Endothelial cell of umbilical vein (primary cell): Measurements from ENCODE around the gene MIPEP. TPM values are rescaled to one million over a fixed set of nuclear protein-coding genes. Genes with fewer than 3 reads are reported as not detected.

Source experiments
- BruUV-seq: library from RNA; stranded (reverse); fragments of 400-500 nt; replicated peaks from 2 replicates; lab custom pipeline; 2021; lab: Mats Ljungman, UMichigan
- CTCF ChIA-PET: fragments of 300-600, 350-600 bp; sonication (Branson Sonifier 250); formaldehyde crosslinking; loops from one replicate; lab custom pipeline; 2021; ENCODE audit warnings: antibody characterized with exemption, inconsistent platforms; lab: Charles Lee
- POLR2A ChIA-PET: fragments of 300-600, 350-600 bp; sonication (Branson Sonifier 250); formaldehyde crosslinking; loops from one replicate; lab custom pipeline; 2021; ENCODE audit warnings: antibody characterized with exemption, inconsistent platforms; lab: Charles Lee
- DNase-seq: peaks from one replicate; pipeline ENCODE4 v3.0.0-alpha.2; 2011; ENCODE audit warnings: low read depth, low spot score
- FAIRE-seq: peaks from 2 replicates; lab custom pipeline; 2011; peaks lifted over from hg19 to GRCh38; lab: Jason Lieb, UNC
- H2AFZ ChIP-seq: 2 replicates; pipeline ENCODE4 v1.6.0; 2012; ENCODE audit warnings: low read depth, low read length, control low read depth, inconsistent platforms
- H3K27ac ChIP-seq: 2 replicates; pipeline ENCODE4 v1.5.1; 2011; ENCODE audit warnings: low read depth, mild to moderate bottlenecking, control low read depth, low read length, moderate library complexity; ENCODE audit not compliant: insufficient read depth
- H3K27me3 ChIP-seq, 2 experiments: 2 replicates each; pipeline versions ENCODE4 v1.6.0 to v1.6.1; 2011; ENCODE audit warnings: low read length in 2 of 2, mixed read lengths in 1 of 2; ENCODE audit not compliant: control insufficient read depth in 2 of 2, insufficient read depth in 2 of 2
- H3K36me3 ChIP-seq, 2 experiments: 2 replicates in 1 of 2; 3 replicates in 1 of 2; pipeline ENCODE4 v1.5.1; 2011; ENCODE audit warnings: low read length in 2 of 2, mild to moderate bottlenecking in 1 of 2, moderate library complexity in 1 of 2; ENCODE audit not compliant: control insufficient read depth in 2 of 2, insufficient read depth in 2 of 2; ENCODE audit errors: extremely low read depth in 1 of 2
- H3K4me1 ChIP-seq: 3 replicates; pipeline ENCODE4 v1.5.1; 2011; ENCODE audit warnings: mild to moderate bottlenecking, low read length; ENCODE audit not compliant: control insufficient read depth, insufficient read depth; ENCODE audit errors: extremely low read depth
- H3K4me2 ChIP-seq: 2 replicates; pipeline ENCODE4 v1.6.1; 2011; ENCODE audit warnings: low read length, control low read depth, mixed read lengths; ENCODE audit not compliant: insufficient read depth
- H3K4me3 ChIP-seq, 3 experiments: fragments of 200-600 bp in 1 of 3; sonication (generic), shearing (Covaris generic) in 1 of 3; replicated peaks in 1 of 3; 2 replicates each; pipeline ENCODE4 v1.5.1; 2011 to 2016; ENCODE audit warnings: control low read depth in 3 of 3, low read length in 3 of 3, mild to moderate bottlenecking in 2 of 3, inconsistent platforms in 1 of 3, low read depth in 1 of 3, moderate library complexity in 1 of 3; ENCODE audit not compliant: insufficient read depth in 1 of 3
- H3K79me2 ChIP-seq: 2 replicates; pipeline ENCODE4 v1.6.0; 2012; ENCODE audit warnings: low read length, inconsistent platforms; ENCODE audit not compliant: control insufficient read depth, insufficient read depth
- H3K9ac ChIP-seq: replicated peaks from 2 replicates; pipeline ENCODE3; 2011; ENCODE audit warnings: low read length, control low read depth; ENCODE audit not compliant: insufficient read depth; ENCODE audit errors: extremely low read depth
- H3K9me1 ChIP-seq: replicated peaks from 3 replicates; pipeline ENCODE4 v1.6.0; 2011; ENCODE audit warnings: mild to moderate bottlenecking, low read length; ENCODE audit not compliant: control insufficient read depth, insufficient read depth; ENCODE audit errors: extremely low read depth
- H3K9me3 ChIP-seq: replicated peaks from 2 replicates; pipeline ENCODE4 v1.5.1; 2012; ENCODE audit warnings: low read length, inconsistent platforms; ENCODE audit not compliant: control insufficient read depth, insufficient read depth
- H4K20me1 ChIP-seq: replicated peaks from 2 replicates; pipeline ENCODE3; 2011; ENCODE audit warnings: mild to moderate bottlenecking, low read length; ENCODE audit not compliant: control insufficient read depth, insufficient read depth; ENCODE audit errors: extremely low read depth
- CTCF ChIP-seq, 2 donors: IDR thresholded peaks; 1 replicate in 1 of 2; 2 replicates in 1 of 2; pipeline ENCODE4 v1.5.1; 2011; ENCODE audit warnings: low read length in 2 of 2, mild to moderate bottlenecking in 2 of 2, moderate library complexity in 2 of 2, control low read depth in 1 of 2, inconsistent platforms in 1 of 2, low read depth in 1 of 2; ENCODE audit not compliant: insufficient read depth in 1 of 2; ENCODE audit errors: extremely low read depth in 1 of 2
- EZH2 ChIP-seq: IDR thresholded peaks from 2 replicates; pipeline ENCODE4 v1.6.1; 2012; ENCODE audit warnings: borderline replicate concordance, low read depth, mild to moderate bottlenecking, moderate library complexity, low read length, inconsistent platforms; ENCODE audit not compliant: severe bottlenecking
- FOS ChIP-seq: IDR thresholded peaks from 2 replicates; pipeline ENCODE4 v1.6.1; 2011; ENCODE audit warnings: mild to moderate bottlenecking, low read length, moderate library complexity, borderline replicate concordance; ENCODE audit not compliant: insufficient read depth
- GATA2 ChIP-seq: IDR thresholded peaks from 2 replicates; pipeline ENCODE4 v1.7.0; 2011; ENCODE audit warnings: low read depth, mild to moderate bottlenecking, moderate library complexity, mixed read lengths, low read length; ENCODE audit not compliant: insufficient read length, insufficient read depth
- JUN ChIP-seq: IDR thresholded peaks from 2 replicates; pipeline ENCODE4 v1.6.1; 2011; ENCODE audit warnings: borderline replicate concordance, low read depth; ENCODE audit not compliant: insufficient read length, insufficient read depth
- MAX ChIP-seq: IDR thresholded peaks from 2 replicates; pipeline ENCODE4 v1.6.1; 2011; ENCODE audit not compliant: insufficient read depth, insufficient read length
- MYC ChIP-seq: IDR thresholded peaks from one replicate; pipeline ENCODE4 v1.6.1; 2011; ENCODE audit warnings: mild to moderate bottlenecking, low read depth, low read length
- POLR2A ChIP-seq: IDR thresholded peaks from 2 replicates; pipeline ENCODE4 v1.6.1; 2012; ENCODE audit warnings: low read depth, mild to moderate bottlenecking, control low read depth, low read length
- POLR2AphosphoS5 ChIP-seq: IDR thresholded peaks from 2 replicates; pipeline ENCODE4 v1.6.1; 2012; ENCODE audit warnings: low read depth, mild to moderate bottlenecking, control low read depth, low read length, moderate library complexity; ENCODE audit not compliant: insufficient read depth
- dilution Hi-C: fragments of 300-500 bp; cut with MboI; formaldehyde crosslinking; loops from one replicate; pipeline ENCODE4 v1.15.0; 2019; ENCODE audit warnings: low sequenced_read_pairs; ENCODE audit not compliant: extremely low pct_ligation_motif_present
- intact Hi-C: fragments of 100-400 bp; cut with micrococcal nuclease; formaldehyde crosslinking; loops from one replicate; pipeline ENCODE4 v1.10.0; 2022
- polyA plus RNA-seq, 4 experiments: library from polyadenylated mRNA; depleted of rRNA in 3 of 4; stranded (reverse) in 3 of 4; unstranded in 1 of 4; fragments of >200 nt; gene quantifications; 2 replicates each; pipeline versions ENCODE4 v1.2.1 to v1.2.3, GENCODE V29; 2011 to 2012; ENCODE audit warnings: missing spikeins in 1 of 4
- total RNA-seq: library from RNA; stranded (reverse); gene quantifications from 2 replicates; pipeline ENCODE4 v1.2.3, GENCODE V29; 2021

MIPEP gene
- total and polyA plus RNA-seq, 2 donors (not counting 3 experiments of a cell fraction or from before 2014, with no cell fraction given): 12.4 to 19.2 TPM

GRCh38 chr13:23866420-23867026, 22.7 kb downstream of the MIPEP start:
- Histone ChIP-seq H3K27me3 (no peaks in the 10 kb centered on the region), H3K9me3 (no peaks in the 10 kb centered on the region), H3K4me2 (no peak overlapping the region), H3K79me2 (no peaks in the 10 kb centered on the region), H3K4me1 (peaks cover 20% of the 10 kb centered on the region), H3K9ac (no peak overlapping the region), H3K36me3 (no peaks in the 10 kb centered on the region), H3K9me1 (no peaks in the 10 kb centered on the region), H3K4me3 (no peak overlapping the region), H4K20me1 (no peaks in the 10 kb centered on the region), H3K27ac (no peak overlapping the region), H2AFZ (peak overlapping the region; percentile 48)
- CTCF ChIA-PET: no interaction called here
- BruUV-seq: no TSS peak
- DNase-seq: no peak
- dilution Hi-C loops: no loop called here
- no peak for FAIRE-seq
- no peak for TF ChIP-seq POLR2AphosphoS5
- POLR2A ChIA-PET: no interaction called here
- intact Hi-C loops: no loop called here

- dilution Hi-C loops: no loop called here
- no peaks in the 10 kb centered on the region for H3K9me1 ChIP-seq
- no peaks in the 10 kb centered on the region for H3K79me2 ChIP-seq
- peaks cover 20% of the 10 kb centered on the region for H3K4me1 ChIP-seq
- H3K4me2 ChIP-seq: no peak overlapping the region
- H3K27me3 ChIP-seq: no peaks in the 10 kb centered on the region
- TF ChIP-seq GATA2 (no peak), CTCF (IDR thresholded peaks at IDR 0.05; ENCODE audit: extremely low read depth in 1 of 2, insufficient read depth in 1 of 2, low read depth in 1 of 2, low read length in 2 of 2) (no peak), POLR2AphosphoS5 (no peak), JUN (no peak), POLR2A (no peak), MYC (no peak), EZH2 (no peak), MAX (no peak), FOS (no peak)
- no TSS peak for BruUV-seq
- no peak overlapping the region for H2AFZ ChIP-seq
- FAIRE-seq: no peak
- CTCF ChIA-PET: no interaction called here
- no peaks in the 10 kb centered on the region for H3K9me3 ChIP-seq
- no peak overlapping the region for H3K27ac ChIP-seq
- POLR2A ChIA-PET: no interaction called here
- H3K9ac ChIP-seq: no peak overlapping the region
- H4K20me1 ChIP-seq: no peaks in the 10 kb centered on the region
- no peak overlapping the region for H3K4me3 ChIP-seq
- DNase-seq: no peak
- intact Hi-C loops: no loop called here
- no peaks in the 10 kb centered on the region for H3K36me3 ChIP-seq
Observed at GRCh38 chr13:23865906-23866305, 23.3 kb downstream of the MIPEP start.
